NCI-H1105 treated with DMSO at 0.1 percent for 48 hours (cell line): ENCODE results near the gene AVL9.
"Not testable (repeated sequence)": the region's sequence is repeated elsewhere in the genome, so short reads cannot be mapped to it uniquely, and the experiment has no call there.

ENCODE experiments used
- DNase-seq: peaks from one replicate; lab custom pipeline; 2025; lab: John Stamatoyannopoulos, UW

Gene AVL9

DNA sequence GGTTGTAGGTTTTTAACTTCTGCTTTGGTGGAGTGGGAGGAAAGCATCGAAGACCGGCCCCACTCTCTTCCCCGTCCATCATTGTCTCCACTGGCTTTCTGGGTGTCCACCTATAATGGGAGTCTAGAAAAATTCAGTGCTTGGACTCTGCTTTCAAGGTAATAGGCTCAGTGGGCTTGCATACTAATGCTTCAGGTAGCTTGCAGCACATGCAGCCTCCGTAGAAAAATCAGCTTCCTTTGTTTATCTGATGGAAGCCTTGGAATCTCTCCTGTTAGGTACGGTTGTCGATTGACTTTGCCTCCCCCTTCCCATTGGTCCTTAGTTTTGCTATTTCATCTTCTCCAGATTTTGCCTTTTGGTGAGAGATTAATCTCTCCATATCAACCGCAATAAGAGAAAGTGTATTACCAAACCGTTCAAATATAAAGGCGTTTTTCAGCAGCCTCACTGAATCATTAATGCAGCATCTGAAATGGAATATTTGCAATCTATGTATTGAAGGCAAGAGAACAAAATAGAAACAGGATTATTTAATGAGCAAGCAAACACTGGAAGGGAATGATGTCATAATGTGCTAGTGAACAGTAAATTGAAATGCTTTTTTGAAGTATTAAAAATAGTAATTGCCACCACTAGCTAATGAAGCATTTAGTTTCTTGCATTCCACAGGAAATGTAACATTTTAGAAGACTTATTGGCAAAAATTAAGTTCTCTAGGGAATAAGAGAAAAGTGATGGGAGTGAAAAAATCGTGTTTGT is 944 bp downstream of the AVL9 start:
- peak; percentile 47 for DNase-seq

DNA sequence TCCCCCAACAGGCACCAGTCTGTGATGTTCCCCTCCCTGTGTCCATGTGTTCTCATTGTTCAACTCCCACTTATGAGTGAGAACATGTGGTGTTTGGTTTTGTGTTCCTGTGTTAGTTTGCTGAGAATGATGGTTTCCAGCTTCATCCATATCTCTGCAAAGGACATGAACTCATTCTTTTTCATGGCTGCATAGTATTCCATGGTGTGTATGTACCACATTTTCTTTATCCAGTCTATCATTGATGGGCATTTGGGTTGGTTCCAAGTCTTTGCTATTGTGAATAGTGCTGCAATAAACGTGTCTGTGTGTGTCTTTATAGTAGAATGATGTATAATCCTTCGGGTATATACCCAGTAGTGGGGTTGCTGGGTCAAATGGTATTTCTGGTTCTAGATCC is 4.5 kb downstream of the AVL9 start:
- not testable (repeated sequence) for DNase-seq

DNA sequence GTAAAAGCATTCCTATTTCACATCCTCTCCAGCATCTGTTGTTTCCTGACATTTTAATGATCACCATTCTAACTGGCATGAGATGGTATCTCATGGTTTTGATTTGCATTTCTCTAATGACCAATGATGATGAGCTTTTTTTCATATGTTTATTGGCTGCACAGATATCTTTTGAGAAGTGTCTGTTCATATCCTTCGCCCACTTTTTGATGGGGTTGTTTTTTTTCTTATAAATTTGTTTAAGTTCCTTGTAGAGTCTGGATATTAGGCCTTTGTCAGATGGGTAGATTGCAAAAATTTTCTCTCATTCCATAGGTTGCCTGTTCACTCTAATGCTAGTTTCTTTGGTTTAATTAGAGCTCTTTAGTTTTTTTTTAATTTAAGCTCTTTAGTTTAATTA is 4.9 kb downstream of the AVL9 start:
- not testable (repeated sequence) for DNase-seq

DNA sequence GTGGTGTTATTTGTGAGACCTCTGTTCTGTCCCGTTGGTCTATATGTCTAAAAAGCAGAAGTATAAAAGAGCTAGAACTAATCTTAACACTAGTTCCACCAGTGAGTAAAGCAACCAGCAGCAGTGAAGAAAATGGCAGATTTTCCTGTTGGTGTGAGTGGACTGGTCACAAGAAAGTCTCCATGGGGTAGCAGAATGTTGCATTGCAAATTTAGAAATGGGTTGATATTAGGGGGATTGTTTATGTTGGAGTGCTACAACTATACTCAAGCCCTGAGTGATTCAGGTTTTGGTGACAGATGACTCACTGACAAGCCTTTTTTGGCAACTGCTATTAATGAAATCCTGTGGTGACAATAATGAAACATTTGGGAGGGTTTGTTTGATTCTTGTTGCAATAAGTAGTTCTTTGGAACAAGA is 5.6 kb downstream of the AVL9 start:
- no peak for DNase-seq

DNA sequence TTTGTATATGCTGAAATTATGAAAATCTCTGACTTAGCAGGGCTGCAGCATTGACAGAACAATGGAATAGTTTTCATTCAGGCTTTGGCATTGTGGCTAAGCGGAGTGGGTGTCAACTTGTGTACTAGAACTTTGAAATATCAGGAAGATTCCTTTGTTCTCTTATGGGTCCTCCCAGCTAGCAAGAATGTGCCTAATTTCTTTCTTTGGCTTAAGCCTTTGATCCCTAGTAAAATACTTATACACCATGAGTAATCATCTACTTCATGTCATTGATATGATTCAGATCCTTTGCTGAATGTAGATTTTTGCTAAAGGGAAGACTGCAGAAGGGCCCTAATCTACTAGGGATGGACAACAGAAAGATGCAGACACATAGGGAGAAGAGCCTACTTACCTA is 6.2 kb downstream of the AVL9 start:
- no peak for DNase-seq

DNA sequence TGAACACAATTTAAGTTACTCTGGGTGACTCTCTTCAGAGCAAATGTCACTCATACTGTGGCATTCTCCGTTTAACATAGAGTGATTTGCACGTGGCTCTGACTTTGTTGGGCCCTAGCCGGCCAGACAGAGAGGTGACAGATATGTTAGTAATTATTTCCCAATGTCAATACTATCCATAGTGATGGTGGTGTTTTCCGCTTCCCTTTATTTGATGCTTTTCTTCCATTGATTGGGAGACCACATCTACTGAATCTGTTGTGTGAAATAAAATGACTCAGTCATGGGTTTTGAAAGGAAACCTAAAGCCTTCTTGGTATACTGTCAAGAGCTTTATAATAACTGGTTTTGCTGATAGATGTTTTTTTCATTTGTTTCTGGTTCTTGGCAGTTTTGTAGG is 7.4 kb downstream of the AVL9 start:
- no peak for DNase-seq

DNA sequence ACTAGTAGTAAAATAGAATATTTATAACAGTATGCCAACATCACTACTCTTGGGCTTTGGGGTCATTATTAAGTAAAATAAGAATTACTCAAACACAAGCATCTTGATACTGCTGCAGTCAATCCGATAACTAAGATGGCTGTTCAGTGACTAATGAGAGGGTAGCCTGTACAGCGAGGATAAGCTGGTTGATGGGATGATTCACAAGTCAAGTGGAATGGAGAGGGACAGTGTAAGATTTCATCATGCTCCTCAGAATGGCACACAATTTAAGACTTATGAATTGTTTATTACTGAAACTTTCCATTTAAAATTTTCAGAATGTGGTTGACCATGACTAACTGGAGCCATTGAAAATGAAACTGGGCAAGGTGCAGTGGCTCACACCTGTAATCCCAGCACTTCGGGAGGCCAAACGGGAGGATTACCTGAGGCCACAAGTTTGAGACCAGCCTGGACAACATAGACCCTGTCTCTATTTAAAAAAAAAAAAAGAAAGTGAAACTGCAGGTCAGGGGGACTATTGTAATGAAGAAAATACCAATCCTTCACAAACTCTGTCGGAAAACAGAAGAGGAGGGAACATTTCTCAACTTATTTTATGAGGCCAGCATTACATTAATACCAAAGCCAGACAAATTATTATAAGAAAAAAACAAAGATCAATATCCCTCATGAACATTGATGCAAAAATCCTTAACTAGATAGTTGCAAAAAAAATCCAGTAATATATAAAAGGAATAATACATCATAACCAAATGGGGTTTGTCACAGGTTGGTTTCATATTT is 11.2 kb downstream of the AVL9 start:
- no peak for DNase-seq

DNA sequence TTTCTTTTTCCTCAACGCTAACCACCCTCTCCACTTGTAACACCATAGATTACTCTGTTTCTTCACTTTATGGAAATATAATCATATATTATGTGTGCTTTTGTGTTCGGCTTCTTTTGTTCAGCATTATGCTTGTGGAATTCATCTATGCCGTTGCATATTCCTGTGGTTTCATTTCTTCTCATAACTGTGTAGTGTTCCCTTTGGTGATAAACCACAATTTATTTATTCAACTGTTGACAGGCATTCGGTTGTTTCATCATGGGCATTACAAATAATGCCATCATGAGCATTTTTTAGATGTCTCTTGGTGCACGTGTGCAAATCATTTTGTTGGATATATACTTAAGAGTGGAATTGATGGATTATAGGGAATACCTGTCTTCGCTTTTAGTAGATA is 12.1 kb downstream of the AVL9 start:
- DNase-seq = no peak

DNA sequence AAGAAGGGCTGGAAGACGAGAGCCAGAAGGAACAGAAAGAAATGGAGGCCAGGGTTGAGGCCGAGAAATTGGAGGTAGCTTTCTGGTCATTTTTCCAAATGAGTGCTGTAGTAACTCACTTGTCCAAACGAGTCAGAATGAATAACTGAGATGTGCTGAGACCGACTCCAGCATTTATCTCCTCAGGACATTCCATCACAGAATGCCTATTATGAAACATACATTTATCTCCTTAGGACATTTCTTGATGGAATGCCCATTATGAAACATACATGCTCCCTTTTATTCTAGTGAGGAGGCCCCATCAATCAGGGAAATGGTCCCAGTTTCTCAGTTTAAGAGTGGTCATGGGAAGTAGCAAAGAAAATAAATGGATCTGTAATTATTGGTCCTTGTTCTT is 16.5 kb downstream of the AVL9 start:
- DNase-seq = no peak

DNA sequence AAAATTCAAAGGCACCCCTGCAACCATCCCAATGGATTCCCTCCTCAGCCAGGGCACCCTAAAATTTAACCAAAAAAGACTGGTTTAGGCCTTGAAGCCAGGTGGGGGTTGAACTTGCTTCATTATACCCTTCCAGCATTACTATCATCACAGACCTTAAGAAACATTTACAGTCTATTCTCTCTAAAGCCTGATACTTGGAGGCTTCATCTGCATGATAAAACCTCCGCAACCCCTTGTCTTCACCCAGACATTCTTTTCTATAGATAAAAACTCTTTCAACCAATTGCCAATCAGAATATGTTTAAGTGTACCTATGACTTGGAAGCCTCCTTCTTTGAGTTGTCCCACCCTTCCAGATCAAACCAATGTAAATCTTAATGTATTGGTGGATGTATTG is 17.9 kb downstream of the AVL9 start:
- DNase-seq = no peak

DNA sequence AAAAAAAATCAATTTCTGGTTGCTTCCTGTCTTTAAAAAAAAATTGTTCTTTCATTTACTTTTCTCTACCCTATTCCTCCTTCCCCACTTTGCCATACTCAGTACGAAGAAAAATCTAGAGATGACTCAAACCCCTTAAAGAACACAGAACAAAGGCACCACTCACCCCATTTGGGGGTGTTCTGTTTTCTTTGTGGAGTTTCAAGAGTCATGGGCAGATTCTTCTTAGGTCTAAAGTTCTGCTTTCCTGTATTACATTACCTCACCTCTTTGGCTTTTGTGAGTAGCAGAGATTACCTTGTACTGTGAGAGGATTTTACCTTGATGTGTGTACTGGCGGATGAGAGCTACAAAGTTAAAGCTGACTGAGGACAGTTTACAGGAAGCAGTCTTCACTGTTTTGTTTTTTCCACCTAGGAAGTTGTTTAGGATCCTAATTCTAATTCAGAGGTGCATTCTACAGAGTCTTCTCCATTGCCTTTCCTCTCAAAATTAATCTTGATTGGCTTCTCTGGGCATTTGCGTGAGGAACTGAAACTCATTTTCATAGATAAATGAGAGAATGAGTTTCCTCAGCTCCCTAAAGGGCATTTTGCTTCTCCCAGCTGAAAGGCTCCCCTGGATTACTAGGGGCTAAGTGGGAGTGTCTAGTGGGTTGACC is 20.7 kb downstream of the AVL9 start:
- DNase-seq = no peak

DNA sequence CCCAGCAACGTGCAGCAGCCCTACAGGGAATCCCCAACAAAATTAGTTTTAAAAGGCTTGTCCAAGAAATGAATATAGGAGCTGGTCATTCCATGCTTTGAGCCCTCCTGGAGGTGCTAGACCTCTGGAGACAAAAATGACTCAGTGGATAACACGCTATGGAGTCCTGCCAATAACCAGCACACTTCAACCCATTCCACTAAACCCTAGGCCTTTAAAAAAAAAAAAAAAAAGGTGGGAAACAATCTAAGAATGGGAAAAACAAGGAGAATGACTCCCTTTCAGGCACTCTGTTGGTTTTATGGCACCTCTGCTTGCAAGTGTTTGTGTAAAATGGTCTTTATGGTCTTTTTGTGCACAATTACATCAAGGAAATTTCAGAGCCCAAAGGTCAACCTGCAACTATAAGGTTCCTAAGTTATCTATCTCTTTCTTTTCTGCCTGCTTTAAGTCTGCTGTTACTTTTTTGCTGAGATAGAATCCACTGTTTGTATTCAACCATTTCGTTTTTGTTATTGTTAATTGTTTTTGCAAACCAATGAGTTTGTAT is 21.3 kb downstream of the AVL9 start:
- DNase-seq = no peak

DNA sequence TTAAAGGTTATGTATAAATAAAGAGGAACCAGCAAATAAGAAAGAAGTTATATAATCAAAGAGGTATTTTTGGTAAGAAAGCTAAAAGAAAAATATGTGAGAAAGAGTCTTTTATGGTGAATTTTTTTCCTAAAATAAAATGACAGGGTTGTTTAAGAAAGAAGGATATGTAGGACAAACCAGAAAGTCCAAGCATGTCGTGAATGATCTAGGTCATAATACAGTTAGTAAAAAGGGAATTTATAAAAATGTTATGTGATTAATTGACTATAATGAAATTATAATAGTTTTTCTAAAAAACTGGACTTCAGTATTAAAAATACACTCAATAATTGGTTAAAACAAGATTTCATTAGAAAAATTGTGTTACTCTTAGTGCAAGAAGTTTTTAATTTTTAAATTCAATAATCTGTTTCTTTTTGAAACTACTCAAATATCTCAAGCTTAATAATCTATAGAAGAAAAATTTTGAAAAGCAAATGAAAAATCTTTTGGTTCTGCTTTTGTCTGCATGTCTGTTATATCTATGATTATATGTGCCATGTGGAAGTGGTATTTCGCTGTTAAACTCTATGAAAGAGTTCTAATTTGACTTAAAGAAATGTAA is 23.3 kb downstream of the AVL9 start:
- DNase-seq = peak; percentile 9

DNA sequence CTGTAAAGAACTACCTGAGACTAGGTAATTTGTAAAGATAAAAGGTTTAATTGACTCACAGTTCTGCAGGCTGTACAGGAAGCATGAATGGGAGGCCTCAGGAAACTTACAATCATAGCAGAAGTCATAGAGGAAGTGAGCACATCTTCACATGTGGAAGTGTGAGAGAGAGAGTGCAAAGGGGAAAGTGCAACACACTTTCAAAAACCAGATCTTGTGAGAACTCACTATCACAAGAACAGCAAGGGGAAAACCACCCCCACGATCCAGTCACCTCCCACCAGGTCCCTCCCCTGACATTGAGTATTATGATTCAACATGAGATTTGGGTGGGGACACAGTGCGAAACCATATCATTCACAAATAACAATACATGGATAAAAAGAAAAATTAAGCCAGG is 24.5 kb downstream of the AVL9 start:
- DNase-seq = no peak

DNA sequence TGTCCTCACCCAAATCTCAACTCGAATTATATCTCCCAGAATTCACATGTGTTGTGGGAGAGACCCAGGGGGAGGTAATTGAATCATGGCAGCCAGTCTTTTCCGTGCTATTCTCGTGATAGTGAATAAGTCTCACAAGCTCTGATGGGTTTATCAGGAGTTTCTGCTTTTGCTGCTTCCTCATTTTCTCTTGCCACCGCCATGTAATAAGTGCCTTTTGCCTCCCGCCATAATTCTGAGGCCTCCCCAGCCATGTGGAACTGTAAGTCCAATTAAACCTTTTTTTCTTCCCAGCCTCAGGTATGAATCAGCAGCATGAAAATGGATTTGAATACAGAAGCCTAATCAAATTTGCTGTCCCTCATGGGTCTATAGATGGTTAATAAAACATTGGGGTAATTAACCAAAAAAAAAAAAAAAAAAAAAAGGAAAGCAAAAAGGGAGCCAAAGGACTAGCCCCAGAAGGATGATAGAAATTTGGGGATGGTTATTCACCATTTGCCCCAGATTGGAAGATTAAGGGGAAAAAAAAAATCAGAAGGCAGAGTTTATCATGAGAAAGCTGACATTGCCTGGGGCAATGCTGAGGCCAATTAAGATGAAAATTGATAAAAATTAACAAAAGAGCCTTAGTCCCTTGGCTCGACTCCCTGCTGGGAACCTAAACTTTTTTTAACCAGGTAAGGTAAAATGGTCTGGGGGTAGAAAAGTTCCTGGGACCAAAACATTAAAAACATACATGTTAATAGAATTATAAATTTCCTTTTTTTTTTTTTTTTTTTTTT is 27.6 kb downstream of the AVL9 start:
- DNase-seq = no peak

DNA sequence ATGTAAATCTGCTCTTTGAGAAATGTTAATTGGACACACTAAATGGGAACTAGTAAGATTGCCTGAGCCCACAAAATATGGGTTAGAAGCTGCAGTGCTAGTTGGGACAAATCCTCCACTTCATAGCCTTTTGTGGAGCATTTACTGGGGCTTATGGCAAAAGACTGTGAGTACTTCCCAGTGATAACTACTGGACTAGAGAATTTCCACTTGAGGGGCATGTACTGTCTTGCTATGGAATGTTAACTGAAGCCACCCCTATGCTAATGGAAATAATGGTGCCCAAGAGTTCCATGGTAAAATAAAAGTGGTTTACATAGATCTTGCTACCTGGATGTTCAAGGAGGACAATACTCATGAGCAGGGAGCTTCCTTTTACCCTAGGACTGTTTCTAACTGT is 29.3 kb downstream of the AVL9 start:
- no peak for DNase-seq

DNA sequence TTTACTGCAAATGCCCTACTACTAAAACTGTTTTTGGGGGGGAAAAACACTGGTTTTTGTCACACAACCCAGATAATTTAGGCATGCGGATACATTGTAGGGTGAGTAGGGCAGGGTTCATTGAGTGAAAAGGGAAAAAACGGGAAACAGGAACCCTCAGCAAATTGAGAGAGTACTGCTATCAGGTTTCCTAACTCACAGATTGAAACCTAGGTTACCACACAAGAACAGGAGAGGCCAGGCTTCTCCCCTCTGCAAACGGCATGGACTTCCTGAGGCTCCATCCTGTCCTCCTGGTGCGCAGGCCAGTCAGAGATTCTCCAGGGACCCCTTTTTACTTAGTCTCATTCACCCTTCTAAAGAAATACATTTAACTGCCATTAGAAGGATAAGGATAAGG is 30.6 kb downstream of the AVL9 start:
- DNase-seq = no peak

DNA sequence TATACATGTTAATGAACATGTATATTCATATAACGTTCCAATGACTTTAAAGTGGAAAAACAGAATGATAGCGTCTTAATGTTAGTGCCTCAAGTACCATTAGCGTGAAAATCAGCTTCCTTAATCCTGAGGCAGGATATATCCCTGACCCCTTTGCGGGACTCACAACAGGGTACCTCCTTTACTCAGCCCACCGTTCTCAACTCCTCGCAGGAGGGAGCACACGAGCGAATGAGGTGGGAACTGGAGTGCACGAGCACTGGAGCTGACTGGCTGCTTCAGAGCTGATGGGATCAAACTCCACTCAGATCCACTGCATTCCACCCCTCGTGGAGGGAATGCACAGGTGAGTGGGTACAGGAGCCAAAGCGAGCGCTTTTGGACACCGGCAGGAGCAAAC is 36.1 kb downstream of the AVL9 start:
- no peak for DNase-seq

DNA sequence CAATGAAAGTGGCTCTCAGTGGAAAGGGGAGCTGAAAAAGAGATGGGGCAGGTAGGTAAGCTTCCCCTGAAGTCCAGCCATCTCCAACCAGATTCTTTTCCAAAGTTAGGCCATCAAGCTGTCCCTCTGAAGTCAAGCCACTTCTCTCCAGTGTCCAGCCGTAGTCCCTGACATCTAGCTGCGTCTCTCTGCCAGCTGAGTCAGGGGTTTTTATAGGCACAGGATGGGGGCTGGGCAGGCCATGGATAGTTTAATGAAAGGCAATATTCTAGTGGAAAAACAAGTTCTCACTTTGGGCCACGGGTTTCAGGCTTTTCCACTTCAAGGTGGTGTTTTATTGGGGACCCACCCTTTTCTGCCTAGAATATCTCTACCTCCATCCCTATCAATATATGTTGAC is 36.8 kb downstream of the AVL9 start:
- DNase-seq = no peak

DNA sequence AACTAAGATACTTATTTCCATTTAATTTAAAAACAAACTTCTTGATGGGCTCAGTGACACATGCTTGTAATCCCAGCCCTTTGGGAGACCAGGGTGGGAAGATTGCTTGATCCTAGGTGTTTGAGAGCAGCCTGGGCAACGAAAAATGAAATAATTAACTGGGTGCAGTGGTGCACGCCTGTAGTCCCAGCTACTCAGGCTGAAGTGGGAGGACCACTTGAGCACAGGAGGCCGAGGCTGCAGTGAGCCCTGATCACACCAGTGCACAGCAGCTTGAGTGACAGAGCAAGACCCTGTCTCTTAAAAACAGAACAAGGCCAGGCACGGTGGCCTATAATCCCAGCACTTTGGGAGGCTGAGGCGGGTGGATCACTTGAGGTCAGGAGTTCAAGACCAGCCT is 37.4 kb downstream of the AVL9 start:
- DNase-seq = no peak

DNA sequence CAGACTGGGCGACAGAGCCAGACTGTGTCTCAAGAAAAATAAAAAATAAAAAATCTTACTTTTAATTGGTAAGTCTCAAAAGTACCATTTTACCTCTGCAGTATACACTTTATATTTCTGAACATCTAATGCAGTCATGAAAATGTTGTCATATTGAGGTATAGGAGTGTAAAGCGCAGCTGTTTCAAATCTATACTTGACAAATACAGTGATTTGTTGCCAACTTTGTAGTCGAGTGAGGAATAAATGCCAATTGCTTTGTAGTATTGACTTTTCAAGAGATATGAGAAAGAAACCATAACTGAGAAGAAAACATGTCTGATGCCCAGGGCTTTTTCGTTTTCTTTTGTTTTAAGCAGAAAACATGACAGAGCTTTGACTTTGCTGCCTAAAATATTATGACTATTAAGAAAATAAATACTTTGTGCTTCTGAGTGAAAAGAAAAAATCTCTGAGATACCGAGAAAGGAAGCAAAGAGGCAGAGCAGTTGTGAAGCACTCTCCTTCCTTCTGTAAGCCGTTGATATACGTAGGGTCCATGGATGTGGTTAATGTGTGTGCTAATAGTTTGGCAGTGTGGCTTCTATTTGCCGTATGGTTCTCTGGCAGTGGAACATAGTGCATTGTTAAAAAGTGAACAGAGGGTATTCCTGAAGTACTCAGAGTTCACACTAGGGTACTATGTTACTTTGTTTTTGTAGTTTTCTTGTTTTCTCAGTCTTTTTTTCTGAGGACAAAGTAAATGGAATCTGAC is 38.2 kb downstream of the AVL9 start:
- DNase-seq = no peak
